Stimulated activated CD4-positive, alpha-beta T cell treated with anti-CD3 and anti-CD28 coated beads, Interleukin-2, amount 100 ng/mL, for 4 hours (primary cell): ENCODE measurements around the gene FRS3.
"Not testable (repeated sequence)": the region's sequence is repeated elsewhere in the genome, so short reads cannot be mapped to it uniquely, and the experiment has no call there.

ENCODE experiments used
- DNase-seq: peaks from one replicate; pipeline ENCODE4 v3.0.0-alpha.2; 2020; ENCODE audit warnings: low read depth

Gene FRS3

DNA sequence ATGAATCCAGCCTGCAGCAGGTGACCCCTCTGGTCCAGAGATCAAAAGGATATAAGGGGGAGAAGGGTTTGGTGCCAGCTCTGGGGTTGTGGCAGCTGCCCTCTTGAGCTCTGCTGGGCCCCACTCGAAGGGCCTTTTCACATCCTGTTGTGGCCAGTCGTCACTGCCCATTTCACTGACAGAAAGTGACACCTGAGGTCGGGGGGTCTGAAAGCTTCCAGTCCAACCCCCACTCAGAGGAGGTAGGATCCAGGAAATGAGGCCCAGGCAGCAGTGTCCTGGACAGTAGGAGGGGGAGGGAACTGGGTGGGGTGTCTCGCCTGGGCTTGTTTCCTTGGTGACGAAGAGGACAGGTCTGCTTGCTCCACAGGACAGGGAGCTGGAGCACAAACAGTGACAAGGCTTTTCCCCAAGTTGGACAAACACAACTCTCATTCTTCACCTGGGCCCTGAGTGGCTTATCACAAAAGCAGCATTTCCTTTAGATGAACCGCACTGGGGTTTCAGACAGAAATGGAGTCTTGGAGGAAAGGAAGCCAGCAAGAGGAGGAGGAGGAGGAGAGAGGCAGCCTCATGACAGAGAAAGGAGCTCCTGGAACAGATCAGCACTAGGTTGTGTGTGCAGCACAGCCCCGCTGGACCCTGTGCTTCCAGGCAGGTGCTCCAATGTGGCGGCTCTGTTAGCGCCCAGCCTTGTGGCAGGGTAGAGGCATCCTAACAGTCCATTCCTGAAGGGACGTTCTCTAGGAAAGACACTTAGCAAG is 11.0 kb downstream of the FRS3 start:
- DNase-seq, result no peak

GRCh38 chr6:41767112-41767833 is 12.4 kb downstream of the FRS3 start:
- DNase-seq, result no peak

DNA sequence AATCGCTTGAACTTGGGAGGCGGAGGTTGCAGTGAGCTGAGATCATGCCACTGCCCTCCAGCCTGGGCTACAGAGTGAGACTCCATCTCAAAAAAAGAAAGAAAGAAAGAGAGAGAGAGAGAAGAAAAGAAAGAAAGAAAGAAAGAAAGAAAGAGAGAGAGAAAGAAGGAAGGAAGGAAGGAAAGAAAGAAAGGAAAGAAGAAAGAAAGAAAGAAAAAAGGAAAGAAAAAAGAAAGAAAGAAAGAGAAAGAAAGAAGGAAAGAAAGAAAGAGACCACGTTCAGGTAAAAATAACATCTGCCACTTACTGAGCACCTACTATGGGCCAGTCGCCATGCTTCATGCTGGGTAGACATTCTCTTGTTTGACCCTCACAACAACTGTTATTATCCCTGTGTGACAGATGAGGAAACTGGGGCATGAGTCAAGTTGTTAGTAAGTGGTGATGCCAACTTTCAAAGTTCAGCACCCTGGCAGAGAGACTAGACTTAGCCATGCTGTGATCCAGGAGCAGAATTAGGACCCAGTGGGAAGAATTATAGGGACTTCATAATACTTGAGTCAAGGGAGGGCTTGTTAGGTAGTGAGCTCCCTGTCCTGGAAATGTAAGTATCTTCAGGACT is 13.5 kb downstream of the FRS3 start:
- DNase-seq, result not testable (repeated sequence)

DNA sequence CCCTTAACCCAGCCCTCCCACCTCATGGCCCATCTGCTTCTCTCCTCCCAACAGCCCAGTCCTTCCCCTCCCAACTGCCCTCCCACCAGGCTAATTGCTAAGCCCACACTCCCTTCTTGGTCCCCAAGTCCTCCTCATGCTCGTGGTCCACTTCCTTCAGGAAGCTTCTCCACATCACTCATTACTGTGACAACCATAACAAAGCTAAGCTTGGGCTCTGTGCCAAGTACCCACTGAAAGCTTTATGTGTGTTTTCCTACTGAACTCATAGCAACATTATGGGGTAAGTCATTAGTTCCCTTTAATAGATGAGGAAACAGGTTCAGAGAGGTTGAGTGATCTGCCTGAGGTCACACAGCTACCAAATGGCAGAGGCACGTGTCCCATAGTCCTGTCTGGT is 16.2 kb downstream of the FRS3 start:
- DNase-seq, result no peak

DNA sequence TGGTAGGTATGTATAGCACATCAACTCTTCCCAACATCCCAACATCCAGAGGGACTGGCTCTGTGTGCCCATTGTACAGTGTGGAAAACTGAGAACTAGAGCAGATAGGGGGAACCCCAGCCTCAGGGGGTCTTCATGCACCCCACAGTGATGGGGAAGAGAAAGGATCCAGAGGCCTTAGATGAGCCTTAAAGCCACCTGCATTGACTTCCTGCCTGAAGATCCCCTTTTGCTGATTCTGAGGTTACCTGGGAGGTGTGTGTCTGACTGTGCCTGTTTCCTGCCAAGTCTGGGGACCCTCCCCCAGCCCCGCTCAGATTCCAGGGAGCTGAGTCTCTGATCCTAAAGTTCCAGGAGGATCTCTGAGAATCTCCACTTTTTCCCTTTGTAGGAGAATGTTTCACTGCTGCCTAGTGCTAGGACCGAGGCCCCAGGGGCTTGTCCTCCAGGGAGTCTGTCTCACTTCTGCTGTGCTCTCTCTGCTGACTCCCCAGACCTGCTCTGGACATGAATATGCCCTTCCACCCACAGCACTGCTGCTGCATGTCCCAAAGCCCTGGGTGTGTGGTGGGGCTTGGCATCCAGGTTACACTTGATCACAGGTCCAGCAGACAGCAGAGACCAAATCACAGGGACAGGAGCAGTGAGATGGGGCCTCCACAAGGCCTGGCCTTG is 19.7 kb downstream of the FRS3 start:
- no peak for DNase-seq

DNA sequence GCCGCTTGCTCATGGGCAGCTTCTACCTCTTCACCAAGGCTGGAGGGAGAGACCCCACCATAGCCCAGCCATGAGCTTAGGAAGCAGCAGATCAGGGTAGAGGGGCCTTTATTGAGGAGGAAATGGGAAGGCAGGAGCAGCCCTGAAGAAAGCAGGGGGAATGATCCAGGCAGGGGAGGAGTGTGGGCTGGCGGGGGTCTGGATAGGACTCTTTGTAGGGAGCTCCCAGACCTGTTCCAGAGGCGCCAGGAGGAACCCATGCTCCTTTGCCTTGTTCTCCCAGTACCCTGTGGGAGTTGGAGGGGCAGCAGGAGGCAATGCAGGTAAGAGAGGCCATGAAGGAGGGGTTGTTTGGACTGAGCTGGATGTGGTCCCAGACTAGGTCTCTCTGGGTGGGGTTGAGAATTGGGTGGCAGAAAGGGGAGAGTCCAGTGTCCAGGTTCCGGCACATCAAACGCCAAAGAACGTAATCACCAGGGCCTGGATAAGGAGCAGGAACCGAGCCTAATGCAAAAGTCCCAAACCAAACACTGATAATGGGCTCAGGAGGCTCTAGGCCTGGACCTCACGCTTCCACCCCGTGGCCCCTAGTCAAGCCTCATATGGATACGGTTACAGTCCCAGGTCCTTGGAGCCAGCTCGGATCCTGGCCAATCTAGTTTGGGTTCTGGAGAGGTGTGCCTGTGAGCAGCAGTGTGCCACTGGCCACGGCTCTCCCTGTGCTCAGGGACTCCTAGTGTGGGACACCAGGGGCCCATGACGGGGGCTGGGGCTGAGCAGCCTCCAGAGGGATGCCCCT is 20.4 kb downstream of the FRS3 start:
- no peak for DNase-seq

- no peak for DNase-seq
These were observed 21.1 kb downstream of the FRS3 start for GRCh38 chr6:41758641-41759035.

DNA sequence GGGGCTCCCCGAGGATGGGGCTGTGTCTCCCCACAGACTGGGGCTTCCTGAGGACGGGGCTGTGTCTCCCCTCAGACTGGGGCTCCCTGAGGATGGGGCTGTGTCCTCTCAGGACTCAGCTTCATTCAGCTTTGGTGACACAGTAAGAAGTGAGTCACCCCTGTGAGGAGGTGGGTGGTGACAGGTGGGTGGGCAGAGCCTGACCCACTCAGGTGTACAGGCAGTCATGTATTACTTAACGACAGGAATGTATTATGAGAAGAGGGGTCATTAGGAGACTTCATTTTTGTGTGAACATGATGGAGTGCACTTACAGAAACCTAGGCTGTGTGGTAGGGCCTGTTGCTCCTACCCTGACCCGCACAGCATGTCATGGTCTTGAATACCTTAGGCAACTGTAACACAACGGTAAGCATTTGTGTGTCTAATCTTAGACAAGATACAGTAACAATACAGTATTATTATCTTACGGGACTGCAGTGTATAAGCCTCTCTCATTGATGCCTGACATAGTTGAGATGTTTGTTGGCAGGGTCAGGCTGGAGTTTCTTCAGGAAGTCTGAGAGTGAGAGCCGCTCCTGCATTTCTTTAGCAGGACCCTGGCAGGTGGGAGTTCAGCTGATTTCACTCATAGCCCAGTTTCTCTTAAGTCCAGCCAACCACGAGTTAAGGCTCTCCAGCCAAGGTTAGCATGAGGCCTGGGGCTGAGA is 21.6 kb downstream of the FRS3 start:
- peak; percentile 27 for DNase-seq

DNA sequence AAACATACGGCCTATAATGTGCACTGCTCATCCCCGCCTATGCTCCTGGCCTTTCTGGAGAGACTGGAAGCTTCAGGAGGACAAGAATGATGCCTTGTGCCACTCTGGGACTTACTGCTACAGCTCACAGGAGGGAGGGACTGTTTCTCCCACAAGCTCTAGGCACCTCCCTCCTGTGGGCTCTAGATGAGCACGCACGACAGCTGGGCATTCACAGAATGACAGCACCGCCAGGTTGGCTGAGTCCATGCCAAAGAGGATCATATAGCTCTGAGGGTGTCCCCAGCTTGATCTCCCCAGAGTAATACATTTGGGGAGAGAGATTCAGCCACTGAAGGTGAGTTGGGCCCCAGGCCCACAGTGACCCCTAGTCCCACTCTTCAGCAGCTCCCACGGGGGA is 22.4 kb downstream of the FRS3 start:
- no peak for DNase-seq

- no peak for DNase-seq
These were observed 23.3 kb downstream of the FRS3 start for GRCh38 chr6:41756354-41756753.

GRCh38 chr6:41755895-41756294 is 23.8 kb downstream of the FRS3 start:
- no peak for DNase-seq

DNA sequence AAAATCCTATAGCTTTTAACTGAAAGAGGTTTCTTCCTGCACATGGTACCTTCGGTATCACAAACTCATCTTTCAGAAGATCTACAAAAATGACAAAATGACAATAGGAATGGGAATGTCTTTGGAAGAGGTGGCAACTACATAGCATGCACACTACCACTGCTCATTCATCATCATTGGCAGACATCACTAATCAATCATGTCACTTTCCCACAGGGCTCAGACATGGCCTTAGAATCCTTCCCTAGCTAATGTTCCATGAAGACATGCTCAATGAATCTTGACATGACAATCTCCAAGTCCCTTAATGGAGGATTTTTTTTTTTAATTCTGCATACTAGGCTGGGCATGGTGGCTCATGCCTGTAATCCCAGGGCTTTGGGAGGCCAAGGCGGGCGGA is 29.3 kb downstream of the FRS3 start:
- DNase-seq, result no peak

DNA sequence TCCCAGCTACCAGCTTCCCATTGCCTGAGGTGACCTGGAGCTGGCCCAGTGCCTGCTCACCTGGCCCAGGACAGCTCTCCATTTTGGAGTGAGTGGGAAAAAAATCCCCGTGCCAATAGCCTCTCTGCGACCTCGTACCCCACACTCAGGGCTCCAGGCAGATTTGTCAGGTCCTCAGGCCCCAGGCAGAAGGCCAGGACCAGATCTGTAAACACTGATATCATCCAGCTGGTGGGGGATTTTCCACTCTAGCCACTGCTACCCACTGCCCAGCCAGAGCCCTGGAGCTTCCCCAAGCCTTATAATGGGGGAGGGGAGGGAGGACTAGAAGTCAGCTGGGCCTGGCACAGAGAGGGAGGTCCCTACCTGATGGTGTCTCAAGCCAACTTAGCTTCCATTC is 31.2 kb downstream of the FRS3 start:
- no peak for DNase-seq

- DNase-seq, result no peak
These were observed 31.6 kb downstream of the FRS3 start for GRCh38 chr6:41748102-41748477.

DNA sequence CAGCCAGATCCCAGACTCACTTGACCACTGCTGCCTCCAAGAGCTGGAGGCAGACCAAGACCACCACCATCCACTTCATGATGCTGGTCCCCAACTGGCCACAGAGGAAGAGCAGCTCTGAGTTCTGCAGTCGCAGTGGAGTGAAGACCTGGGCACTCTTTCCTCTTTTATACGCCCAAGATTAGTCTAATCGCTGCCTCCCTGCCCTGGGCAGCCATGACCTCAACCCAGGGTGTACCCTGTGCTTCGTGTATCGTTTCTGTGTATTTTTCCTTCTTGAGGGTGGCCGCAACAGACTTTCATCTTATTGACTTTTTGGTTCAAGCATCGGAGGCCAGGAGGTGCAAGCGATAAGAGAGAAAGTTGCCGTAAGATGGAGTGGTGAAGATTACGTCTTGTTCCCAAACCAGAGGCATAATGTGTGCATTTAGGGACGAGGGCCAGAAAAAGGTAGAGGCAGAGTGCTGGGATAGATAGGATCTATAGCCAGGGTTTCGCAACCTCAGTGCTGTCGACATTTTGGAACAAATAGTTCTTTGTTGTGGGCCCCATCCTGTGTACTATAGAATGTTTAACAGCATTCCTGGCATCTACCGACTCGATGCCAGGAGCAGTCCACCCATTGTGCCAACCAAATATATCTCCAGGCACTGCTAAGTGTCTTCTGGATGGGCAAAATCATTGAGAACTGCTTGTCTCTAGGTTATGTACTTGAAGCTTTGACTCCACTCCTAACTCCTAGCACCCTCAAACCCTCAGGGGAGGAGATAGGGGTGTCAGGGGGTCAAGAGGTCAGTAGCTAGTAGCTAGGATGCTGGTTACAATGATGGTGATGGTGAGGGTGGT is 32.2 kb downstream of the FRS3 start, which contains the start of gene PGC:
Gene PGC, minus strand, starts transcription at position 142 of the 846 bp plus-strand sequence. Its CDS starts 63 bp downstream, at position 79.
- DNase-seq, result no peak

DNA sequence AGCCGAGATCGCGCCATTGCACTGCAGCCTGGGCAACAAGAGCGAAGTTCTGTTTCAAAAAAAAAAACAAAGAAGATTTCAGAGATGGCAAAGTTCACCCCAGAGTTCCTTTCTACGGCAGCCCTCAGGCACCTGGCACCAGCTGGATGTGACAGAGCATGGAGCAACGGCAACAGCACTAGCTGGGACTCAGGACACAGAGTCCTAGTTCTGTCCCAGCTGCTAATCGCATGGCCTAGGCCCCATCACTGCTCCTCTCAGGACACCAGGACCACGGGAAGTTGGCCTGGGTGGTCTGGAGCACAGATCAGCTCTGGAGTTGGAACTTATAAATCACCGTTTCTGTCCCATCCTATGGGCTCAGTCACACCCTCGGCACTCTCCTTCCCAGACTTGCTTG is 33.6 kb downstream of the FRS3 start:
- no peak for DNase-seq

DNA sequence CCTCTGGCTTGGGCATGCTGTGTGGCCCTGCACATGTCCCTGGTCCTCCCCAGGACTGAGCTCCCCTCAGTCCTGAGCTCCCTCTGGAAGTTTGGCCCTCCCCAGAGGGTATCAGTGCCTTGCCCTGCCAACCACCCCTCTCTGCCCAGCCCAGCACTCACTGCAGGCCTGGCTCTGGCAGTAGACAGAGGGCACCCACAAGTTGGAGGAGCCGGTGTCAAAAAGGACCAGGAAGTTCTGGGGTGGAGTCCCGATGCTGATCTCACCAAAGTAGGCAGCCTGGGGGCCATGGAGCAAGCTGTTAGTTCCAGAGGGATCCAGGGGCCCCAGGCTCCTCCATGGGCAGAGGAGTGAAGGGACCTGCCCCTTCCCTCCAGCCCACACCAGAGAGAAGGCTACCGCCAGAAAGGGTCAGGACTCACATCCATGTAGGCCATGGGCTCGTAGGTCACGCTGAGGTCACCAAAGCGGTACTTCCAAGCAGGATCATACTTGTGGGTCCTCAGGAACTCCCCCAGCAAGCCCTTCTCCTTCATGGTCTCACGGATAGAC is 35.4 kb downstream of the FRS3 start:
- DNase-seq, result no peak

- no peak for DNase-seq
These were observed 36.1 kb downstream of the FRS3 start for GRCh38 chr6:41743406-41744235.
